T-helper 1 cell treated with Interleukin-12 subunit alpha and Interleukin-12 subunit beta and Interleukin-4 antibody, amounts not matched to agents 30 μg/mL and 1 μg/mL, for 36 hours (primary cell): ENCODE measurements around the gene PLCH2.
"Not testable (repeated sequence)": the region's sequence is repeated elsewhere in the genome, so short reads cannot be mapped to it uniquely, and the experiment has no call there.

Experiments used
- H3K27ac Mint-ChIP-seq: one replicate; pipeline ENCODE4 v1.8.0; 2021; ENCODE audit warnings: mild to moderate bottlenecking, mixed read lengths
- H3K27me3 Mint-ChIP-seq: one replicate; pipeline ENCODE4 v1.8.0; 2021; ENCODE audit warnings: low read depth, mixed read lengths
- H3K36me3 Mint-ChIP-seq: one replicate; pipeline ENCODE4 v1.8.0; 2021; ENCODE audit warnings: low read depth, mixed read lengths
- H3K4me1 Mint-ChIP-seq: one replicate; pipeline ENCODE4 v1.8.0; 2021; ENCODE audit warnings: low read depth, mixed read lengths
- H3K4me3 Mint-ChIP-seq: one replicate; pipeline ENCODE4 v1.8.0; 2021; ENCODE audit warnings: mild to moderate bottlenecking, moderate library complexity, mixed read lengths
- H3K9me3 Mint-ChIP-seq: one replicate; pipeline ENCODE4 v1.8.0; 2021; ENCODE audit warnings: mixed read lengths

Gene PLCH2

GRCh38 chr1:2436876-2437275 is 39.2 kb upstream of the PLCH2 start:
- H3K27ac Mint-ChIP-seq = no peak overlapping the region
- no peaks in the 10 kb centered on the region for H3K9me3 Mint-ChIP-seq
- H3K4me3 Mint-ChIP-seq = no peak overlapping the region
- H3K4me1 Mint-ChIP-seq = no peaks in the 10 kb centered on the region
- H3K36me3 Mint-ChIP-seq = no peaks in the 10 kb centered on the region
- peaks cover under 1% of the 10 kb centered on the region for H3K27me3 Mint-ChIP-seq

GRCh38 chr1:2437617-2438016 is 38.5 kb upstream of the PLCH2 start:
- peaks cover 8% of the 10 kb centered on the region for H3K27me3 Mint-ChIP-seq
- no peaks in the 10 kb centered on the region for H3K4me1 Mint-ChIP-seq
- no peaks in the 10 kb centered on the region for H3K9me3 Mint-ChIP-seq
- peak overlapping the region; percentile 42 for H3K27ac Mint-ChIP-seq
- H3K36me3 Mint-ChIP-seq = no peaks in the 10 kb centered on the region
- H3K4me3 Mint-ChIP-seq = no peak overlapping the region

GRCh38 chr1:2438038-2438437 is 38.1 kb upstream of the PLCH2 start:
- Mint-ChIP-seq H3K4me3 (no peak overlapping the region), H3K27me3 (peaks cover 11% of the 10 kb centered on the region), H3K36me3 (no peaks in the 10 kb centered on the region), H3K4me1 (no peaks in the 10 kb centered on the region), H3K27ac (no peak overlapping the region), H3K9me3 (no peaks in the 10 kb centered on the region)

GRCh38 chr1:2438641-2439040 is 37.4 kb upstream of the PLCH2 start:
- H3K9me3 Mint-ChIP-seq = no peaks in the 10 kb centered on the region
- no peaks in the 10 kb centered on the region for H3K4me1 Mint-ChIP-seq
- H3K36me3 Mint-ChIP-seq = no peaks in the 10 kb centered on the region
- H3K27ac Mint-ChIP-seq = no peak overlapping the region
- peaks cover 11% of the 10 kb centered on the region for H3K27me3 Mint-ChIP-seq
- H3K4me3 Mint-ChIP-seq = no peak overlapping the region

- H3K4me1 Mint-ChIP-seq = no peaks in the 10 kb centered on the region
- no peak overlapping the region for H3K4me3 Mint-ChIP-seq
- H3K27me3 Mint-ChIP-seq = peaks cover 12% of the 10 kb centered on the region
- H3K9me3 Mint-ChIP-seq = no peaks in the 10 kb centered on the region
- no peaks in the 10 kb centered on the region for H3K36me3 Mint-ChIP-seq
- H3K27ac Mint-ChIP-seq = no peak overlapping the region
Observed at GRCh38 chr1:2439369-2439768, 36.7 kb upstream of the PLCH2 start.

GRCh38 chr1:2440346-2440745 is 35.7 kb upstream of the PLCH2 start:
- not testable (repeated sequence) for H3K4me3 Mint-ChIP-seq, H3K4me1 Mint-ChIP-seq, H3K9me3 Mint-ChIP-seq, H3K36me3 Mint-ChIP-seq, H3K27ac Mint-ChIP-seq
- H3K27me3 Mint-ChIP-seq = peaks cover 21% of the 10 kb centered on the region

GRCh38 chr1:2441746-2442145 is 34.3 kb upstream of the PLCH2 start:
- Mint-ChIP-seq H3K9me3 (no peaks in the 10 kb centered on the region), H3K36me3 (no peaks in the 10 kb centered on the region), H3K4me1 (no peaks in the 10 kb centered on the region), H3K4me3 (no peak overlapping the region), H3K27ac (no peak overlapping the region), H3K27me3 (peaks cover 21% of the 10 kb centered on the region)

- H3K36me3 Mint-ChIP-seq = no peaks in the 10 kb centered on the region
- H3K27me3 Mint-ChIP-seq = peaks cover 21% of the 10 kb centered on the region
- no peaks in the 10 kb centered on the region for H3K9me3 Mint-ChIP-seq
- H3K4me1 Mint-ChIP-seq = no peaks in the 10 kb centered on the region
- no peak overlapping the region for H3K4me3 Mint-ChIP-seq
- no peak overlapping the region for H3K27ac Mint-ChIP-seq
Observed at GRCh38 chr1:2442661-2443060, 33.4 kb upstream of the PLCH2 start.

- no peak overlapping the region for H3K4me3 Mint-ChIP-seq
- H3K9me3 Mint-ChIP-seq = no peaks in the 10 kb centered on the region
- peaks cover 21% of the 10 kb centered on the region for H3K27me3 Mint-ChIP-seq
- no peaks in the 10 kb centered on the region for H3K4me1 Mint-ChIP-seq
- H3K27ac Mint-ChIP-seq = no peak overlapping the region
- H3K36me3 Mint-ChIP-seq = no peaks in the 10 kb centered on the region
Observed at GRCh38 chr1:2443277-2444137, 32.6 kb upstream of the PLCH2 start.

GRCh38 chr1:2444138-2444591 is 31.9 kb upstream of the PLCH2 start:
- Mint-ChIP-seq H3K27me3 (peaks cover 21% of the 10 kb centered on the region), H3K4me3 (no peak overlapping the region), H3K36me3 (no peaks in the 10 kb centered on the region), H3K27ac (no peak overlapping the region), H3K4me1 (no peaks in the 10 kb centered on the region), H3K9me3 (no peaks in the 10 kb centered on the region)

GRCh38 chr1:2445162-2445822 is 30.8 kb upstream of the PLCH2 start:
- H3K27me3 Mint-ChIP-seq = peaks cover 21% of the 10 kb centered on the region
- no peaks in the 10 kb centered on the region for H3K9me3 Mint-ChIP-seq
- no peak overlapping the region for H3K27ac Mint-ChIP-seq
- no peaks in the 10 kb centered on the region for H3K4me1 Mint-ChIP-seq
- no peaks in the 10 kb centered on the region for H3K36me3 Mint-ChIP-seq
- H3K4me3 Mint-ChIP-seq = no peak overlapping the region

- Mint-ChIP-seq H3K4me3 (no peak overlapping the region), H3K9me3 (no peaks in the 10 kb centered on the region), H3K27ac (no peak overlapping the region)
Observed at GRCh38 chr1:2445823-2446215, 30.3 kb upstream of the PLCH2 start.

GRCh38 chr1:2446394-2446793 is 29.7 kb upstream of the PLCH2 start:
- Mint-ChIP-seq H3K4me3 (no peak overlapping the region), H3K27ac (no peak overlapping the region), H3K36me3 (no peaks in the 10 kb centered on the region), H3K27me3 (peaks cover 21% of the 10 kb centered on the region), H3K9me3 (no peaks in the 10 kb centered on the region), H3K4me1 (no peaks in the 10 kb centered on the region)

More at GRCh38 chr1:2445823-2446215, 30.3 kb upstream of the PLCH2 start:
- Mint-ChIP-seq H3K36me3 (no peaks in the 10 kb centered on the region), H3K27me3 (peaks cover 21% of the 10 kb centered on the region), H3K4me1 (no peaks in the 10 kb centered on the region)

- Mint-ChIP-seq H3K4me3 (no peak overlapping the region), H3K36me3 (no peaks in the 10 kb centered on the region), H3K4me1 (no peaks in the 10 kb centered on the region), H3K9me3 (no peaks in the 10 kb centered on the region), H3K27me3 (peaks cover 20% of the 10 kb centered on the region), H3K27ac (no peak overlapping the region)
Observed at GRCh38 chr1:2446861-2447260, 29.2 kb upstream of the PLCH2 start.
